ENCODE measurements around the gene MBD1. TPM values are rescaled to one million over a fixed set of nuclear protein-coding genes. Genes with fewer than 3 reads are reported as not detected.

Gene MBD1
- total RNA-seq, 1 experiment from 2014 or later = 70.8 TPM

GRCh38 chr18:50273203-50274043 lies 7.9 kb downstream of the MBD1 start:
- Histone ChIP-seq H3K4me1 (ENCODE audit: insufficient read depth, low read length, poor library complexity, severe bottlenecking) (no peaks in the 10 kb centered on the region), H3K9me3 (ENCODE audit: low read depth, low read length, poor library complexity, severe bottlenecking) (no peaks in the 10 kb centered on the region), H3K36me3 (ENCODE audit: insufficient read depth, low read length, poor library complexity, severe bottlenecking) (peaks cover 64% of the 10 kb centered on the region), H3K4me3 (ENCODE audit: low read depth, low read length, poor library complexity, severe bottlenecking) (no peak overlapping the region), H3K27ac (ENCODE audit: low read depth, low read length, poor library complexity, severe bottlenecking) (no peak overlapping the region), H3K27me3 (replicated peaks; ENCODE audit: insufficient read depth, low read depth, low read length, poor library complexity) (no peaks in the 10 kb centered on the region)
- intact Hi-C loops (cut with micrococcal nuclease; ENCODE audit: unreplicated experiment) = no loop called here
- POLR2A ChIA-PET (ENCODE audit: low non-redundant PET) = no interaction called here
- no peak for DNase-seq (ENCODE audit: low spot score)
- CTCF ChIA-PET = no interaction called here
- TF ChIP-seq, protein P1, sequence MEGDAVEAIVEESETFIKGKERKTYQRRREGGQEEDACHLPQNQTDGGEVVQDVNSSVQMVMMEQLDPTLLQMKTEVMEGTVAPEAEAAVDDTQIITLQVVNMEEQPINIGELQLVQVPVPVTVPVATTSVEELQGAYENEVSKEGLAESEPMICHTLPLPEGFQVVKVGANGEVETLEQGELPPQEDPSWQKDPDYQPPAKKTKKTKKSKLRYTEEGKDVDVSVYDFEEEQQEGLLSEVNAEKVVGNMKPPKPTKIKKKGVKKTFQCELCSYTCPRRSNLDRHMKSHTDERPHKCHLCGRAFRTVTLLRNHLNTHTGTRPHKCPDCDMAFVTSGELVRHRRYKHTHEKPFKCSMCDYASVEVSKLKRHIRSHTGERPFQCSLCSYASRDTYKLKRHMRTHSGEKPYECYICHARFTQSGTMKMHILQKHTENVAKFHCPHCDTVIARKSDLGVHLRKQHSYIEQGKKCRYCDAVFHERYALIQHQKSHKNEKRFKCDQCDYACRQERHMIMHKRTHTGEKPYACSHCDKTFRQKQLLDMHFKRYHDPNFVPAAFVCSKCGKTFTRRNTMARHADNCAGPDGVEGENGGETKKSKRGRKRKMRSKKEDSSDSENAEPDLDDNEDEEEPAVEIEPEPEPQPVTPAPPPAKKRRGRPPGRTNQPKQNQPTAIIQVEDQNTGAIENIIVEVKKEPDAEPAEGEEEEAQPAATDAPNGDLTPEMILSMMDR (conservative IDR thresholded peaks at IDR 0.05; ENCODE audit: low read depth, low read length) = no peak
- no peak for TF ChIP-seq EZH2 (IDR thresholded peaks at IDR 0.05; ENCODE audit: borderline replicate concordance, low read depth, low read length, poor library complexity, severe bottlenecking)
- no TSS peak for BruUV-seq (replicated peaks)

GRCh38 chr18:50272568-50272967 lies 8.8 kb downstream of the MBD1 start:
- CTCF ChIA-PET = no interaction called here
- intact Hi-C loops (cut with micrococcal nuclease; ENCODE audit: unreplicated experiment) = no loop called here
- no TSS peak for BruUV-seq (replicated peaks)

DNA sequence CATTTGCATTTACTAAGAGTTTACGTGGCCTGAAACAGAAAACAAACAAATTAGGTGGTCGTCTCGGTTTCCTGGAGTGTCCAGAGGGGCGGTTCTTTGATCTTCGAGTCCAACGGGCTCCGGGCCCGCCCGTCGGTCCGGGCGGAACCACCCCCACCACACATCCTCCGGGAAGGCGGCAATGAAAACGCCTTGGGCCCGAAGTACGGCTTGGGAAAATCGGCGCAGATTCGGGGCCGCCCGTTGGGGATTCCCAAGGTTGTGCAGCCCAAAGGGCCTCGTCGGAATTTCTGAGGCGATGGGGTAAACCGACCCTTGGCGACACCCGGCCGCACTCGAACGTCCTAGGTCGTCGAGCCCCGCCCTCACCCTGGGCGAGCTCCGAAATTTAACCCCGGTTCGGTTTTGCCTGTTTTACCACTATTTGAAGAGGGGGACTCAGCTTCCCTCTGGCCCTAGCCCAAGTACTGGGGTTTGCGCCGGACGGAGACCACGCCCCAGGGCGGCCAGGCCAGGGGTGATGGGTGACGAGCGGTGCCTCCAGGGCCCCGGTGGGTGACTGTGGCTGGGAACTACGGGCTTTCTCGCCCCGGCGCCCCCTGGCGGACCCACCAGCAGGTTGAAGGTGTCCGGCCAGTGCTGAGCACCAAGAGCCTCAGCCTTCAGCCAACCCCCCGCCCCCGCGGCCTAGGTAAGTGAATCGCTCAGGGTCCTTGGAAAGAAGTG lies 13.1 kb downstream of the MBD1 start:
- intact Hi-C loops (cut with micrococcal nuclease; ENCODE audit: unreplicated experiment) = no loop called here
- peak overlapping the region; percentile 42 for H3K4me3 ChIP-seq (ENCODE audit: low read depth, low read length, poor library complexity, severe bottlenecking)
- H3K27ac ChIP-seq (ENCODE audit: low read depth, low read length, poor library complexity, severe bottlenecking) = peak overlapping the region; percentile 26
- ChIA-PET POLR2A (ENCODE audit: low non-redundant PET) (no interaction called here), CTCF (no interaction called here)
- BruUV-seq (replicated peaks) = no TSS peak
- H3K9me3 ChIP-seq (ENCODE audit: low read depth, low read length, poor library complexity, severe bottlenecking) = no peaks in the 10 kb centered on the region
- peaks cover 23% of the 10 kb centered on the region for H3K36me3 ChIP-seq (ENCODE audit: insufficient read depth, low read length, poor library complexity, severe bottlenecking)
- peaks cover 5% of the 10 kb centered on the region for H3K4me1 ChIP-seq (ENCODE audit: insufficient read depth, low read length, poor library complexity, severe bottlenecking)
- TF ChIP-seq, protein P1 (conservative IDR thresholded peaks at IDR 0.05; ENCODE audit: low read depth, low read length) = peak; percentile 75
- TF ChIP-seq EZH2 (IDR thresholded peaks at IDR 0.05; ENCODE audit: borderline replicate concordance, low read depth, low read length, poor library complexity, severe bottlenecking) = no peak
- H3K27me3 ChIP-seq (replicated peaks; ENCODE audit: insufficient read depth, low read depth, low read length, poor library complexity) = no peaks in the 10 kb centered on the region
- DNase-seq (ENCODE audit: low spot score) = peak; percentile 57

More at GRCh38 chr18:50272568-50272967, 8.8 kb downstream of the MBD1 start:
- POLR2A ChIA-PET (ENCODE audit: low non-redundant PET) = no interaction called here
- H3K27ac ChIP-seq (ENCODE audit: low read depth, low read length, poor library complexity, severe bottlenecking) = no peak overlapping the region
- no peaks in the 10 kb centered on the region for H3K27me3 ChIP-seq (replicated peaks; ENCODE audit: insufficient read depth, low read depth, low read length, poor library complexity)
- no peak for DNase-seq (ENCODE audit: low spot score)
- no peaks in the 10 kb centered on the region for H3K9me3 ChIP-seq (ENCODE audit: low read depth, low read length, poor library complexity, severe bottlenecking)
- peaks cover 60% of the 10 kb centered on the region for H3K36me3 ChIP-seq (ENCODE audit: insufficient read depth, low read length, poor library complexity, severe bottlenecking)
- H3K4me3 ChIP-seq (ENCODE audit: low read depth, low read length, poor library complexity, severe bottlenecking) = no peak overlapping the region
- TF ChIP-seq, protein P1 (conservative IDR thresholded peaks at IDR 0.05; ENCODE audit: low read depth, low read length) = no peak
- TF ChIP-seq EZH2 (IDR thresholded peaks at IDR 0.05; ENCODE audit: borderline replicate concordance, low read depth, low read length, poor library complexity, severe bottlenecking) = no peak
- no peaks in the 10 kb centered on the region for H3K4me1 ChIP-seq (ENCODE audit: insufficient read depth, low read length, poor library complexity, severe bottlenecking)

All from A673 (cell line).